ENCODE results near the gene CCDC150.
"Not testable (repeated sequence)": the region's sequence is repeated elsewhere in the genome, so short reads cannot be mapped to it uniquely, and the experiment has no call there.

The CCDC150 gene

GRCh38 chr2:196635156-196635555 is 4.4 kb upstream of the CCDC150 start:
- DNase-seq (ENCODE audit: low read depth in 2 of 2): no peak

GRCh38 chr2:196638765-196639164 is 750 bp upstream of the CCDC150 start:
- DNase-seq (ENCODE audit: low read depth in 2 of 2): no peak

GRCh38 chr2:196640031-196640548 is 575 bp downstream of the CCDC150 start:
- no peak for DNase-seq (ENCODE audit: low read depth in 2 of 2)

- no peak for DNase-seq (ENCODE audit: low read depth in 2 of 2)
Observed at GRCh38 chr2:196649202-196649601, 9.7 kb downstream of the CCDC150 start.

- DNase-seq (ENCODE audit: low read depth in 2 of 2): no peak
Observed at GRCh38 chr2:196651387-196652094, 12.0 kb downstream of the CCDC150 start.

- no peak for DNase-seq (ENCODE audit: low read depth in 2 of 2)
Observed at GRCh38 chr2:196652869-196653268, 13.4 kb downstream of the CCDC150 start.

GRCh38 chr2:196653843-196654242 is 14.3 kb downstream of the CCDC150 start:
- no peak for DNase-seq (ENCODE audit: low read depth in 2 of 2)

- DNase-seq (ENCODE audit: low read depth in 2 of 2): no peak
Observed at GRCh38 chr2:196655761-196656160, 16.2 kb downstream of the CCDC150 start.

- DNase-seq (ENCODE audit: low read depth in 2 of 2): no peak
Observed at GRCh38 chr2:196657333-196657732, 17.8 kb downstream of the CCDC150 start.

GRCh38 chr2:196659844-196660243 is 20.3 kb downstream of the CCDC150 start:
- no peak for DNase-seq (ENCODE audit: low read depth in 2 of 2)

GRCh38 chr2:196660244-196660643 is 20.7 kb downstream of the CCDC150 start:
- DNase-seq (ENCODE audit: low read depth in 2 of 2): no peak

GRCh38 chr2:196670342-196670741 is 30.8 kb downstream of the CCDC150 start:
- DNase-seq (ENCODE audit: low read depth in 2 of 2): no peak

- no peak for DNase-seq (ENCODE audit: low read depth in 2 of 2)
Observed at GRCh38 chr2:196675963-196676362, 36.4 kb downstream of the CCDC150 start.

GRCh38 chr2:196677404-196677803 is 37.9 kb downstream of the CCDC150 start:
- no peak for DNase-seq (ENCODE audit: low read depth in 2 of 2)

- DNase-seq (ENCODE audit: low read depth in 2 of 2): no peak
Observed at GRCh38 chr2:196679368-196679767, 39.9 kb downstream of the CCDC150 start.

- DNase-seq (ENCODE audit: low read depth in 2 of 2): no peak
Observed at GRCh38 chr2:196681510-196681909, 42.0 kb downstream of the CCDC150 start.

GRCh38 chr2:196685792-196686191 is 46.3 kb downstream of the CCDC150 start:
- DNase-seq (ENCODE audit: low read depth in 2 of 2): no peak

- DNase-seq (ENCODE audit: low read depth in 2 of 2): not testable (repeated sequence)
Observed at GRCh38 chr2:196686737-196687136, 47.2 kb downstream of the CCDC150 start.

- no peak for DNase-seq (ENCODE audit: low read depth in 2 of 2)
Observed at GRCh38 chr2:196696423-196697079, 57.0 kb downstream of the CCDC150 start.

GRCh38 chr2:196697825-196698224 is 58.3 kb downstream of the CCDC150 start:
- no peak for DNase-seq (ENCODE audit: low read depth in 2 of 2)

GRCh38 chr2:196702641-196703040 is 63.1 kb downstream of the CCDC150 start:
- DNase-seq (ENCODE audit: low read depth in 2 of 2): no peak

- no peak for DNase-seq (ENCODE audit: low read depth in 2 of 2)
Observed at GRCh38 chr2:196703695-196704094, 64.2 kb downstream of the CCDC150 start.

GRCh38 chr2:196710056-196710455 is 70.5 kb downstream of the CCDC150 start:
- not testable (repeated sequence) for DNase-seq (ENCODE audit: low read depth in 2 of 2)

All from stimulated activated CD8-positive, alpha-beta memory T cell treated with anti-CD3 and anti-CD28 coated beads, Interleukin-2, amount 100 ng/mL, for 48 hours (primary cell).